IPS-20b (cell line): ENCODE data around the gene ACSM2A.
"Not testable (repeated sequence)": the region's sequence is repeated elsewhere in the genome, so short reads cannot be mapped to it uniquely, and the experiment has no call there.

Source experiments
- H3K27ac ChIP-seq: one replicate; pipeline ENCODE4 v1.5.1; 2013; ENCODE audit warnings: low read length
- H3K27me3 ChIP-seq: 2 replicates; pipeline ENCODE4 v1.6.1; 2013; ENCODE audit warnings: mild to moderate bottlenecking, low read length, inconsistent platforms; ENCODE audit not compliant: insufficient read depth
- H3K36me3 ChIP-seq: 2 replicates; pipeline ENCODE4 v1.6.1; 2013; ENCODE audit warnings: low read depth, mild to moderate bottlenecking, inconsistent platforms, low read length, moderate library complexity; ENCODE audit not compliant: insufficient read depth
- H3K4me1 ChIP-seq: 2 replicates; pipeline ENCODE4 v1.6.1; 2013; ENCODE audit warnings: mild to moderate bottlenecking, control low read depth, inconsistent platforms, low read length, moderate library complexity; ENCODE audit not compliant: insufficient read depth
- H3K4me3 ChIP-seq: 2 replicates; pipeline ENCODE4 v1.5.1; 2013; ENCODE audit warnings: mild to moderate bottlenecking, low read length, inconsistent platforms
- H3K9ac ChIP-seq: 2 replicates; pipeline ENCODE4 v1.6.1; 2013; ENCODE audit warnings: low read depth, mild to moderate bottlenecking, inconsistent platforms, low read length, moderate library complexity
- H3K9me3 ChIP-seq: 2 replicates; pipeline ENCODE4 v1.6.1; 2013; ENCODE audit warnings: mild to moderate bottlenecking, low read depth, low read length, inconsistent platforms; ENCODE audit not compliant: insufficient read depth

Gene ACSM2A

GRCh38 chr16:20427401-20427797, 23.9 kb upstream of the ACSM2A start:
- not testable (repeated sequence) for H3K4me3 ChIP-seq, H3K36me3 ChIP-seq, H3K27me3 ChIP-seq, H3K9ac ChIP-seq, H3K9me3 ChIP-seq, H3K4me1 ChIP-seq, H3K27ac ChIP-seq

- not testable (repeated sequence) for H3K9ac ChIP-seq, H3K36me3 ChIP-seq, H3K4me1 ChIP-seq, H3K27ac ChIP-seq, H3K27me3 ChIP-seq, H3K9me3 ChIP-seq, H3K4me3 ChIP-seq
Measured at GRCh38 chr16:20429499-20429898, 21.8 kb upstream of the ACSM2A start.

- not testable (repeated sequence) for H3K27me3 ChIP-seq, H3K9me3 ChIP-seq, H3K27ac ChIP-seq, H3K4me3 ChIP-seq, H3K9ac ChIP-seq, H3K36me3 ChIP-seq, H3K4me1 ChIP-seq
Measured at GRCh38 chr16:20430480-20430879, 20.8 kb upstream of the ACSM2A start.

GRCh38 chr16:20430948-20431347, 20.4 kb upstream of the ACSM2A start:
- Histone ChIP-seq H3K9ac (no peak overlapping the region), H3K4me3 (no peak overlapping the region), H3K9me3 (no peaks in the 10 kb centered on the region), H3K27ac (no peak overlapping the region), H3K36me3 (no peaks in the 10 kb centered on the region), H3K4me1 (no peaks in the 10 kb centered on the region), H3K27me3 (no peaks in the 10 kb centered on the region)

- not testable (repeated sequence) for H3K9ac ChIP-seq, H3K27me3 ChIP-seq, H3K27ac ChIP-seq, H3K36me3 ChIP-seq, H3K4me3 ChIP-seq, H3K9me3 ChIP-seq, H3K4me1 ChIP-seq
Measured at GRCh38 chr16:20438950-20439349, 12.4 kb upstream of the ACSM2A start.

GRCh38 chr16:20439820-20440231, 11.5 kb upstream of the ACSM2A start:
- not testable (repeated sequence) for H3K9ac ChIP-seq, H3K9me3 ChIP-seq, H3K36me3 ChIP-seq, H3K27ac ChIP-seq, H3K4me1 ChIP-seq, H3K4me3 ChIP-seq, H3K27me3 ChIP-seq

GRCh38 chr16:20440731-20441130, 10.6 kb upstream of the ACSM2A start:
- not testable (repeated sequence) for H3K9me3 ChIP-seq, H3K4me1 ChIP-seq, H3K27me3 ChIP-seq, H3K27ac ChIP-seq, H3K9ac ChIP-seq, H3K36me3 ChIP-seq, H3K4me3 ChIP-seq

GRCh38 chr16:20441191-20441590, 10.1 kb upstream of the ACSM2A start:
- H3K27me3 ChIP-seq, result no peaks in the 10 kb centered on the region
- H3K9ac ChIP-seq, result no peak overlapping the region
- H3K4me3 ChIP-seq, result no peak overlapping the region

GRCh38 chr16:20441859-20442258, 9.5 kb upstream of the ACSM2A start:
- H3K27me3 ChIP-seq, H3K9ac ChIP-seq, H3K36me3 ChIP-seq, H3K27ac ChIP-seq, H3K9me3 ChIP-seq, H3K4me1 ChIP-seq, H3K4me3 ChIP-seq: not testable (repeated sequence)

More at GRCh38 chr16:20441191-20441590, 10.1 kb upstream of the ACSM2A start:
- Histone ChIP-seq H3K27ac (no peak overlapping the region), H3K4me1 (no peaks in the 10 kb centered on the region), H3K36me3 (no peaks in the 10 kb centered on the region), H3K9me3 (no peaks in the 10 kb centered on the region)

GRCh38 chr16:20446652-20447393, 4.5 kb upstream of the ACSM2A start:
- not testable (repeated sequence) for H3K9me3 ChIP-seq, H3K27me3 ChIP-seq, H3K36me3 ChIP-seq, H3K9ac ChIP-seq, H3K4me1 ChIP-seq, H3K4me3 ChIP-seq, H3K27ac ChIP-seq

GRCh38 chr16:20453633-20454032, 2.3 kb downstream of the ACSM2A start:
- H3K4me1 ChIP-seq, H3K27me3 ChIP-seq, H3K9ac ChIP-seq, H3K27ac ChIP-seq, H3K4me3 ChIP-seq, H3K9me3 ChIP-seq, H3K36me3 ChIP-seq: not testable (repeated sequence)

- H3K27ac ChIP-seq, H3K4me3 ChIP-seq, H3K36me3 ChIP-seq, H3K9me3 ChIP-seq, H3K4me1 ChIP-seq, H3K9ac ChIP-seq, H3K27me3 ChIP-seq: not testable (repeated sequence)
Measured at GRCh38 chr16:20459227-20459626, 7.9 kb downstream of the ACSM2A start.

GRCh38 chr16:20460313-20460712, 9.0 kb downstream of the ACSM2A start:
- H3K36me3 ChIP-seq, H3K4me3 ChIP-seq, H3K9me3 ChIP-seq, H3K4me1 ChIP-seq, H3K27ac ChIP-seq, H3K9ac ChIP-seq, H3K27me3 ChIP-seq: not testable (repeated sequence)
